ENCODE measurements around the gene TEKT2. TPM values are rescaled to one million over a fixed set of nuclear protein-coding genes. Genes with fewer than 3 reads are reported as not detected.

The TEKT2 gene
- not detected for total RNA-seq

- no peaks in the 10 kb centered on the region for H3K9me3 Mint-ChIP-seq
- no peak within 1 kb of the TSS for H3K27ac Mint-ChIP-seq
- DNase-seq (peak; percentile 45), ATAC-seq (ENCODE audit: low read depth) (no peak)
- peaks cover 1% of the 10 kb centered on the region for H3K4me1 Mint-ChIP-seq
- H3K36me3 Mint-ChIP-seq = no peaks in the 10 kb centered on the region
- peak within 1 kb of the TSS; percentile 39 for H3K4me3 Mint-ChIP-seq
- H3K27me3 Mint-ChIP-seq = peaks cover 40% of the 10 kb centered on the region
- POLR2A ChIA-PET = no interaction called here
Measured at GRCh38 chr1:36083635-36084496, at the start of gene TEKT2. TEKT2 (plus strand) TSS chr1:36084094; CDS start chr1:36084922, 828 bp downstream.

- H3K36me3 Mint-ChIP-seq = peaks cover 26% of the 10 kb centered on the region
- no peaks in the 10 kb centered on the region for H3K9me3 Mint-ChIP-seq
- peak overlapping the region; percentile 35 for H3K27ac Mint-ChIP-seq
- peaks cover 6% of the 10 kb centered on the region for H3K4me1 Mint-ChIP-seq
- H3K4me3 Mint-ChIP-seq = no peak overlapping the region
- ATAC-seq (ENCODE audit: low read depth) (no peak), DNase-seq (no peak)
- H3K27me3 Mint-ChIP-seq = no peaks in the 10 kb centered on the region
- POLR2A ChIA-PET = interaction anchor here (1.1 kb wide), 1 partner anchor 104 kb away, joined by 3 read pairs; the partner anchor contains the start of gene AGO3
Measured at GRCh38 chr1:36034692-36035091, 49.2 kb upstream of the TEKT2 start.

DNA sequence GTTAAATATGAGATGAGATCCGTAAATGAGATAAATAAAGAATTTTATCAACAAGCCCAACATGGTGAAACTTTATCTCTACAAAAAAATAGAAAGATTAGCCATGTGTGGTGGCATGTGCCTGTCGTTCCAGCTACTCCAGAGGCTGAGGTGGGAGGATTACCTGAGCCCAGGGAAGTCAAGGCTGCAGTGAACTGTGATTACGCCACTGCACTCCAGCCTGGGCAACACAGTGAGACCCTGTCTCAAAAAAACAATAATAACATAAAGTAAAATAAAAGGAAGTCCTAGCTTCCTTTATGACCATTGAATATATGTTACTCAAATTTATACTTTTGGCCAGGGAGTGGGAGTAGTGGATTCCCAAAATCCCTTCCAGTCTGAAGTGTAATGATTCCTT, 48.7 kb upstream of the TEKT2 start:
- peaks cover 6% of the 10 kb centered on the region for H3K4me1 Mint-ChIP-seq
- no peak for ATAC-seq (ENCODE audit: low read depth)
- no peak for DNase-seq
- peaks cover 27% of the 10 kb centered on the region for H3K36me3 Mint-ChIP-seq
- POLR2A ChIA-PET = interaction anchor here (0.7 to 1.1 kb wide), 2 partner anchors 104 to 479 kb away, joined by 3 to 6 read pairs; partner anchors contain the start of gene AGO3
- no peaks in the 10 kb centered on the region for H3K27me3 Mint-ChIP-seq
- H3K4me3 Mint-ChIP-seq = no peak overlapping the region
- no peak overlapping the region for H3K27ac Mint-ChIP-seq
- no peaks in the 10 kb centered on the region for H3K9me3 Mint-ChIP-seq

- no peak overlapping the region for H3K4me3 Mint-ChIP-seq
- H3K27me3 Mint-ChIP-seq = no peaks in the 10 kb centered on the region
- H3K4me1 Mint-ChIP-seq = no peaks in the 10 kb centered on the region
- POLR2A ChIA-PET = no interaction called here
- DNase-seq (no peak), ATAC-seq (ENCODE audit: low read depth) (no peak)
- no peak overlapping the region for H3K27ac Mint-ChIP-seq
- H3K9me3 Mint-ChIP-seq = no peaks in the 10 kb centered on the region
- peaks cover 17% of the 10 kb centered on the region for H3K36me3 Mint-ChIP-seq
Measured at GRCh38 chr1:36040238-36040637, 43.7 kb upstream of the TEKT2 start.

GRCh38 chr1:36051821-36052220, 32.1 kb upstream of the TEKT2 start:
- no peak for ATAC-seq (ENCODE audit: low read depth)
- no peak for DNase-seq
- H3K9me3 Mint-ChIP-seq = no peaks in the 10 kb centered on the region
- H3K36me3 Mint-ChIP-seq = peaks cover 35% of the 10 kb centered on the region
- H3K4me3 Mint-ChIP-seq = no peak overlapping the region
- H3K27ac Mint-ChIP-seq = no peak overlapping the region
- H3K27me3 Mint-ChIP-seq = no peaks in the 10 kb centered on the region
- POLR2A ChIA-PET = no interaction called here
- H3K4me1 Mint-ChIP-seq = peaks cover 1% of the 10 kb centered on the region

DNA sequence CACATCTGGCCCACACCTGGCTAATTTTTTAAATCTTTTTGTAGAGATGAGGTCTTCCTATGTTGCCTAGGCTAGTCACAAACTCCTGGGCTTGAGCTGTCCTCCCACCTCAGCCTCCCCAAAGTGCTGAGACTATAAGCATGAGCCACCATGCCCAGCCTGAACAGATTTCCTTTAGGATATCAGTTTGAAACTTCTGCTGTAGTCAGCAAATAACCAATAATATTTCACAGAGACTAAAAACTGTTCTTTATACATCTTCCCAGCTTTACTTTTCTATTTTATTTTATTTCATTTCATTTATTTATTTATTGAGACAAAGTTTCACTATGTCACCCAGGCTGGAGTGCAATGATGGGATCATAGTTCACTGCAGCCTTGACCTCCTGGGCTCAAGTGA, 29.9 kb upstream of the TEKT2 start:
- ATAC-seq (ENCODE audit: low read depth) = no peak
- no peak for DNase-seq
- Mint-ChIP-seq H3K9me3 (no peaks in the 10 kb centered on the region), H3K27ac (no peak overlapping the region), H3K27me3 (no peaks in the 10 kb centered on the region), H3K4me3 (no peak overlapping the region), H3K4me1 (peaks cover 1% of the 10 kb centered on the region), H3K36me3 (peaks cover 15% of the 10 kb centered on the region)
- POLR2A ChIA-PET = no interaction called here

- POLR2A ChIA-PET = no interaction called here
- Mint-ChIP-seq H3K9me3 (no peaks in the 10 kb centered on the region), H3K4me1 (peaks cover 1% of the 10 kb centered on the region), H3K27me3 (no peaks in the 10 kb centered on the region), H3K27ac (no peak overlapping the region), H3K4me3 (no peak overlapping the region), H3K36me3 (peaks cover 10% of the 10 kb centered on the region)
- ATAC-seq (ENCODE audit: low read depth) (no peak), DNase-seq (no peak)
Measured at GRCh38 chr1:36055706-36056105, 28.2 kb upstream of the TEKT2 start.

DNA sequence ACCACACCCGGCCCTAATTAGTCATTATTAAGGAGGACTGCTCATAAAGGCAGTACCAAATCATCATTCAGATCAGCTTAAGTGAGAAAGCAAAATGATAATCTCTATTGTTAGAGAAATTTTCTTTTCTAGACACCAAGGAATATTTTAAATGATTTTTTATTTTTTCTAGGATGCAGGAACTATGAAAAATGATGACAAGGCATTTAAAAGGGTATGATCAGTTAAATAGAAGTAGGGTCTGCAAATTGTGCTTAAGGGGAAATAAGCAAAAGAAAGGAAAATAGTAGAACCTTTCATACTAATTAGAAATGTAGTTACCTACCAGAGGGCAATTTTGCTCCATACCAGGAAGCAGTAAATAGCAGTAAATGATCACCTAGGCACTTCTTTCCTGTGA, 21.6 kb upstream of the TEKT2 start:
- no peaks in the 10 kb centered on the region for H3K27me3 Mint-ChIP-seq
- no peak for ATAC-seq (ENCODE audit: low read depth)
- DNase-seq = no peak
- no peaks in the 10 kb centered on the region for H3K9me3 Mint-ChIP-seq
- H3K4me1 Mint-ChIP-seq = no peaks in the 10 kb centered on the region
- H3K36me3 Mint-ChIP-seq = peaks cover 2% of the 10 kb centered on the region
- no peak overlapping the region for H3K27ac Mint-ChIP-seq
- no peak overlapping the region for H3K4me3 Mint-ChIP-seq
- POLR2A ChIA-PET = no interaction called here

GRCh38 chr1:36067871-36068270, 16.0 kb upstream of the TEKT2 start:
- H3K4me3 Mint-ChIP-seq = no peak overlapping the region
- no peaks in the 10 kb centered on the region for H3K4me1 Mint-ChIP-seq

GRCh38 chr1:36068866-36069265, 15.0 kb upstream of the TEKT2 start:
- H3K9me3 Mint-ChIP-seq = peaks cover 2% of the 10 kb centered on the region
- H3K27me3 Mint-ChIP-seq = no peaks in the 10 kb centered on the region
- H3K27ac Mint-ChIP-seq = no peak overlapping the region
- H3K4me1 Mint-ChIP-seq = no peaks in the 10 kb centered on the region
- no peak for ATAC-seq (ENCODE audit: low read depth)
- DNase-seq = no peak
- H3K4me3 Mint-ChIP-seq = no peak overlapping the region
- peaks cover 2% of the 10 kb centered on the region for H3K36me3 Mint-ChIP-seq
- POLR2A ChIA-PET = no interaction called here

More at GRCh38 chr1:36067871-36068270, 16.0 kb upstream of the TEKT2 start:
- H3K36me3 Mint-ChIP-seq = peaks cover 2% of the 10 kb centered on the region
- no peaks in the 10 kb centered on the region for H3K27me3 Mint-ChIP-seq
- ATAC-seq (ENCODE audit: low read depth) (no peak), DNase-seq (no peak)
- POLR2A ChIA-PET = no interaction called here
- no peak overlapping the region for H3K27ac Mint-ChIP-seq
- H3K9me3 Mint-ChIP-seq = peaks cover 2% of the 10 kb centered on the region

- no peaks in the 10 kb centered on the region for H3K27me3 Mint-ChIP-seq
- H3K4me3 Mint-ChIP-seq = no peak overlapping the region
- no peak for DNase-seq
- no peaks in the 10 kb centered on the region for H3K4me1 Mint-ChIP-seq
- POLR2A ChIA-PET = no interaction called here
- ATAC-seq (ENCODE audit: low read depth) = no peak
- H3K9me3 Mint-ChIP-seq = peaks cover 2% of the 10 kb centered on the region
- H3K27ac Mint-ChIP-seq = no peak overlapping the region
- H3K36me3 Mint-ChIP-seq = peaks cover 2% of the 10 kb centered on the region
Measured at GRCh38 chr1:36070349-36070748, 13.5 kb upstream of the TEKT2 start.

DNA sequence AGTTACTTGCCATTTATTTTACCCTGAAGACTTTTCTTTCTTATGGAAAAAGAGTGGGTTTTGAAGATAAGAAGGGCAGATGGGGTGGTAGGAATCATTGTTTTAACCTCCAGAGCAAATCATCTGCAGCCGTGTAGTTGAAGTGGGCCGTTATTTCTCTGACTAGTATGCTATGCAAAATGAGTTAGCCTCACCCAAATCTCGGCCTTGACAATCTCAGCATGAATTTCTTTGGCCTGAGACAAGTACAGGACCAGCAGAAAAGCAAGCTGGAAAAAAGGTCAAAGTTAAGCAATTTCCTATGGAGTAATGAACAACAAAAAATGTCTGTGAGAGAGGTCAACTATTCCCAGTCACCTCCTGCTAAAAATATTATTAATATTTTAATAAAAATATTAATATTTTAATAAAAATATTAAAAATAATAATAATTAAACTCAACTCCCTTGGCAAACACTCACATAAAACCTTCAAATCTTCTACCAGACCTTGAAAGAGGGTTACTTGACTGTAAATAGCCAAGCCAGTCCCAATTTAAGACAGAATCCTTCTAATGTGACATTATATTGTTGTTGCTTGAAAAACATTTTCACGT, 6.8 kb upstream of the TEKT2 start:
- no peaks in the 10 kb centered on the region for H3K4me1 Mint-ChIP-seq
- POLR2A ChIA-PET = no interaction called here
- no peak overlapping the region for H3K4me3 Mint-ChIP-seq
- no peaks in the 10 kb centered on the region for H3K9me3 Mint-ChIP-seq
- no peak overlapping the region for H3K27ac Mint-ChIP-seq
- ATAC-seq (ENCODE audit: low read depth) (no peak), DNase-seq (no peak)
- H3K27me3 Mint-ChIP-seq = peaks cover 17% of the 10 kb centered on the region
- H3K36me3 Mint-ChIP-seq = no peaks in the 10 kb centered on the region

GRCh38 chr1:36080236-36080635, 3.7 kb upstream of the TEKT2 start:
- H3K36me3 Mint-ChIP-seq = no peaks in the 10 kb centered on the region
- H3K4me3 Mint-ChIP-seq = no peak overlapping the region
- peaks cover 1% of the 10 kb centered on the region for H3K4me1 Mint-ChIP-seq
- DNase-seq = no peak
- no peak overlapping the region for H3K27ac Mint-ChIP-seq
- no peaks in the 10 kb centered on the region for H3K9me3 Mint-ChIP-seq
- POLR2A ChIA-PET = no interaction called here
- no peak for ATAC-seq (ENCODE audit: low read depth)
- H3K27me3 Mint-ChIP-seq = peaks cover 37% of the 10 kb centered on the region

DNA sequence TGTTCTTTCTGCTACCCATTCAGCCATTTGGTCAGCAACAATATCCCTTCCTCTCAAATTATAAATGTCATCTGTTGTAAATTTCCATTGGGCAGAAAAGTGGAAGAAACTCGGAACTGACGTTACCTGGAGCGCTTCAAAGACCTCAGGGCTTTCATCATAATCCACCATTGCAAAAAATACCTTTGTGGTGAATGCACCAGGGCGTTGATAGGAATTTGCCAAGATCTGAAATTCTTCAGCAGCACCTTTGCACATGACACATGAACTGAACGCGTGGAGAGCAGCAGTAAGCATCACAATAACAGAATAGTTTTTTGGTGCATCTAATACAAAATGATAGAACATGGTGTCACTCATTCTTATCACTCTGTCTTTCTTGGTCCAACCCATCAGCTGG, 3.1 kb upstream of the TEKT2 start:
- Mint-ChIP-seq H3K27ac (no peak overlapping the region), H3K9me3 (no peaks in the 10 kb centered on the region), H3K36me3 (no peaks in the 10 kb centered on the region), H3K4me1 (peaks cover 1% of the 10 kb centered on the region), H3K27me3 (peaks cover 40% of the 10 kb centered on the region), H3K4me3 (no peak overlapping the region)
- no peak for ATAC-seq (ENCODE audit: low read depth)
- POLR2A ChIA-PET = no interaction called here
- no peak for DNase-seq
